Activated CD8-positive, alpha-beta memory T cell treated with anti-CD3 and anti-CD28 coated beads for 48 hours (primary cell): ENCODE data around the gene FBXO34.

ENCODE experiments used
- DNase-seq, 3 experiments: peaks; one replicate each; pipeline ENCODE4 v3.0.0-alpha.2; 2020; ENCODE audit warnings: low read depth in 2 of 3, low spot score in 2 of 3

Gene FBXO34

DNA sequence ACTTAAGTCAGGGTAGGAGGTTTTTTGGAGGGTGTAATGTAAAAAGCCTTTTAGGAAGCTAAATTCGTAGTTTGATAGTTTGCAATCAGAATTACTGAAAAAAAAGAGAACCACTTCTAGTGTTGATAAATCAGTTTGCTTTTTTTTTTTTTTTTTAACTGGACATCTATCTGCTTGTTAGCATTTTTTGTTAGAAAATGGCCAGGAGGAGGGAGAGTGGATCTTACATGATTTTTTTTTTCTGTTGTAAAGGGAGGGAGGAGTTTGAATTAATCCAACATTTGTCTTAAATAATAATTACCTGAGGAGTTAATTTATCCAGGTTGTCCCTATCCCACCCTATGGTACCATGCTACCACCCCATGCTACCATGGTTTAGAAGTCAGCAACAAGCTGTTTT, 1.2 kb downstream of the FBXO34 start:
- no peak for DNase-seq

DNA sequence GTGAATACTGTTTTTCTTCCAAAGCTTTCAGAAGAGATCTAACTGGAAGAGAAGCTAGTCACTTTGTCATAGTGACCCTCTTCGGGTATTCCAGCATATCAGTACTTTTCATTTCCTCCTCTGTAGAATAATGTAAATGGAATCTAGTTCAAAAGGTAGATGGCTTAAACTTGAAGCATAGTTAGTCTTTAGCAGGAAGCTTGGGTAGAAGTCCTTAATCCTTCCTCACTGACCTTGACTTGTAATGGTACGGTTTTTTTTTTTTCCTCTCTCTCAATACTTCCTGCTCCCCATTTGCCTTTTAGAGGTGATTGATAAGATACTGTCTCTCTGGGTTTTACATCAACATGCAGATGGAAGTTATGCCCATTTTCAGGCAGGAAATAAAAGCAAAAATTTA, 1.7 kb downstream of the FBXO34 start:
- no peak for DNase-seq

DNA sequence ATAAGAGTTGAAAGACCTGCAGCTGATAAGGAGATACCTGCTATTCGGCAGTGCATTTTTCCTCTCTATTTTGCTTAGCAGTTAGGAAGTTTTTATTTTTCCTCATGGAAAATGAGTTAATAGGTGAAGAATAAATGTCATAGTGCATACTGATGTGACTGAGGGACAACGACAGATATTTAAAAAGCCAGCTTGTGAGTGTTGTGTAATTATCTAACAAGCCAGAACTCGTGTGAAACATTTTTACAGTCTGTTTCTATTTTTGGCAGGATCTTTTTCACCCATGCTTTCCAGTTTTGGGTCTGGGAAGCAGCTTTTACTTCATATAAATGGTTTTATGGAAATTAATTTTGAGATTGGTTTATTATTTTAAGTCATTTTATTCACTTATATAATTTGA, 2.9 kb downstream of the FBXO34 start:
- no peak for DNase-seq

DNA sequence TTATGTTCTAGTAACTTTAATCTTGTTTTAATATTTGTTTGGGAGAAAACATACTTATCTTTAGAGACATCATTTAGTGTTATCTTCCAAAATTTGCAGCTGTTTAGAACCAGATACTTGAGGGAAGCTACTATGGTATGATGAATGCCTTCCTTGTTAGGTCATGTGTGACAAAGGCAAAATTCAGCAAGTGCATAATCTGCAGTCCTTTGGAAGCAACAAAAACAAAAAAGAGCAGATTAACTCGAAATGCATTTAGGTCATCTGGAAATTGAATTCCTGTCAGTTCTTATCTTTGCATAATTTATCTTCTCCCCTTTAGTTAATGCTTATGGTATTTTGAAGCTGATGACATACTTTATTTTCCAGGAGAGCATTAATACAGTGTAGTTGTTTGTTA, 3.5 kb downstream of the FBXO34 start:
- no peak for DNase-seq

DNA sequence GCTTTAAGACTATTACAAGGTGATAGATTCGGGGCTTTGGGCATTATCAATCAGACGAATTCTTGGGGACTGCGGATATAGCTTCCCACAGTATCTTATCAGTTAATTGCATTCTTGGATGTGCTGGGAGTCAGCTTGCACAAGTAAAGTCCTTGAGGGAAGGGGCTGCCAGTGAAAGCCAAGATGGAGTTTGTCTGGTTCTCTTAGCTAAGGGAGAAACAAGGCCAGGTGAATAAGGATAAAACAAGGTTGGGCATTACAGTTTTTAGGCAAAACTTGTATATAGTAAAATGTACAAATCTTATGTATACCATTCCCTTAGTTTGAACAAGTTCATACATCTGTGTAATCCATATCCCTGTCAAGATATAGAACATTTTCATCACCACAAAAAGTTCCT, 5.5 kb downstream of the FBXO34 start:
- no peak for DNase-seq

DNA sequence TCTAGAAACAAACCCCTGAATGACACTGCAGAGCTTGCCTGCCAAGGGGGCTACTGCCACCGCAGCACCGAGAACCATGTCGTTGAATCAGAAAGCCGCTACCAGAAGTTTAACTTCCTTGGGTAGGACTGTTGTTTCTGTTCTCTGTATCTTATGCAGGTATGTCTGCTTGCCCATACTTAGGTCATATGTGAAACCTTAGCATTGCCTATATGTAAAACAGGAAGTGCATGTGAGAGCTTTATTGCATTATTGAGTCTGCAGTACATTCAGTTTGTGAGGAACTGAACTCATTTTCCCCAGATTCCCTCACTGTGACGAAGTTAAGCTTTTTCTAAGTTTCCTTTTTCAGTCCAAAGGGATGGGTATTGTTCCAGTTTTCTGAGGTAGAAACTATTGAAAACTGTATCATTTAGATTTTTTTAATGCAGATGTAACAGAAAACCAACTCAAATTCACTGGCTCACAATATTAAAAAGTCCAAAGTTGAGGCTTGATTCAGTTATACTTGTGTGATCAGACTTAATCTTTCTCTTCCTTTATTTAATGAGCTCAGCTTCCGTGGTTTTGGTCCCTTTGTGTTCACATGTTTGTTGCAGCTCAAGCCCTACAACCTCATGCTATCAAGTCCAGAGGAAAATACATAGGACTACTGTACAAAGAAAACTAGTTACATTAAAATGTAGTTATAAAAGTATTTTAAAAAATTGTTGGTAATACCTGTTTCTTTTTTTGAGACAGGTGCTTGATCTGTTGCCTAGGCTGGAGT, 6.9 kb downstream of the FBXO34 start:
- no peak for DNase-seq

DNA sequence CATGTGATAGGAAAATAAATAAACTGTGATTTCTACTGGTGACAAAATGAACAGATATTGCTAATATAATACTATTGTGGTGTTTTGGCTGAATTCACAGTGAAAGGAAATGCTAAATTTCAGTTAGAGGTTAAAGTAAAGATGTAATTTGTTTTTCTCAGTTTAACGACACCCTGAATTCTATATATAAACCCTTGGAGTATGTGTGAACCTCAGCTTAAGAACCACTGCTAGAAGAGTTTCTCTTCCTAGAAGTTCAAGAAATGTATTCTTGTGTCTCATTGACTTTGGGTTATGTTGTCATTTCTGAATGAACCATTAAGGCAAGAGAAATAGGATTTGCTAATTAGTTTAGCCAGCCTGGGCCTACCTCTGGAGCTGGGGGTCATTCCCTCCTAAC, 8.2 kb downstream of the FBXO34 start:
- DNase-seq: no peak

DNA sequence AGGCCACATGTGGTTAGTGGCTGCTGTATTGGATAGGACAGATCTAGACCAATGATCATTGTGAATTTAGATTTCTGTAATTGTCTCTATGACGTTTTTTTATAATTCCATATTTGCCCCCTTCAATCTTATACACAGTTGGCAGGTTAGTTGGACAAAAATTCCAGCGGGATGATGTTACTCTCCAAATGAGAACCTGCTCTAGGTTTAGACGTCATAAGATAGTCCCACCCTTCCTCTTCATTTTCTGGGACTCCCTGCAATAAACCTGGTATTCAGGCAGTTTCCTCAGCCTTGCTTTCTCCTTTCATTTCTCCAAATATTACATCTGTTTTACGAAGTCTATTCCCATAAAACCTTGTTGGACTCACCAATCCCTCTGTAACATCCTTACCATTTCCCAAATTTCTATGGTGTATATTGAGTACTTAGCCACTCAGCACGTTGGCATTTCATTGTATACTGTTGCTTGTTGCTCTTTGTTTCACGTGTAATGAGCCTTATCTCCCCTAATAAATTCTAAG, 10.2 kb downstream of the FBXO34 start:
- DNase-seq: no peak

DNA sequence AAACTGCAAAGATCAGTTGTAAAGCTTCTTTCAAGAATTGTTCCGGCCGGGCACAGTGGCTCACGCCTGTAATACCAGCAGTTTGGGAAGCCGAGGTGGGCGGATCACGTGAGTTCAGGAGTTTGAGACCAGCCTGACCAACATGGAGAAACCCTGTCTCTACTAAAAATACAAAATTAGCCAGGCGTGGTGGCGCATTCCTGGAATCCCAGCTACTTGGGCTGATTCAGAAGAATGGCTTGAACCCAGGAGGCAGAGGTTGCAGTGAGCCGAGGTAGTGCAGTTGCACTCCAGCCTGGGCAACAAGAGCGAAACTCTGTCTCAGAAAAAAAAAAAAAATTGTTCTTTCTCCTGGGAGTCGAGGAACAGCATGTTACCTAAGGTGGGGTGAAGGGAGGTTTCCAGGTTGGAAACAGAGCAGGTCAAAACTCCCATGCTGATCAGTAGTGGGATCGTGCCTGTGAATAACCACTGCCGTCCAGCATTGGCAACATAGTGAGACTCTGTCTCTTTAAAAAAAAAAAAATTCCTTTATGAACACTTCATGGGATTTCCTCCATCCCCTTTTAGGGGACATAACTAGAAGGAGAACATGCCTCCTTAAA, 13.9 kb downstream of the FBXO34 start:
- DNase-seq: no peak

DNA sequence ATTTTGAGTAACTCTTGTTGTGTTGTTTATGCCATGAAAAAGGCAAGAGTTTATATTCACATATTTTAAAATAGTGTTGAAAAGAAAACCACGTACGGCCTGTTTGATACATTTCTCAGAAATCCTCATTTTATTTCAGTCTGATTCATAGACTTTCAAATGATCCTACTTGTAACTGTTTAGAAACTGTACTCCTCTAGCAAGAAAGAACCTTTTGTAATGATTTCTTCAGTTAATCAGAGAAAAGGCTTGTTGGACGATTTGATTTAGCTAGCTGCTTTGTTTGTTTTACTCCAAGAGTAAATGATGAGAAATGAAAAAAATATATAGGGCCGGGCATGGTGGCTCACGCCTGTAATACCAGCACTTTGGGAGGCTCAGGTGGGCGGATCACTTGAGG, 17.2 kb downstream of the FBXO34 start:
- no peak for DNase-seq

DNA sequence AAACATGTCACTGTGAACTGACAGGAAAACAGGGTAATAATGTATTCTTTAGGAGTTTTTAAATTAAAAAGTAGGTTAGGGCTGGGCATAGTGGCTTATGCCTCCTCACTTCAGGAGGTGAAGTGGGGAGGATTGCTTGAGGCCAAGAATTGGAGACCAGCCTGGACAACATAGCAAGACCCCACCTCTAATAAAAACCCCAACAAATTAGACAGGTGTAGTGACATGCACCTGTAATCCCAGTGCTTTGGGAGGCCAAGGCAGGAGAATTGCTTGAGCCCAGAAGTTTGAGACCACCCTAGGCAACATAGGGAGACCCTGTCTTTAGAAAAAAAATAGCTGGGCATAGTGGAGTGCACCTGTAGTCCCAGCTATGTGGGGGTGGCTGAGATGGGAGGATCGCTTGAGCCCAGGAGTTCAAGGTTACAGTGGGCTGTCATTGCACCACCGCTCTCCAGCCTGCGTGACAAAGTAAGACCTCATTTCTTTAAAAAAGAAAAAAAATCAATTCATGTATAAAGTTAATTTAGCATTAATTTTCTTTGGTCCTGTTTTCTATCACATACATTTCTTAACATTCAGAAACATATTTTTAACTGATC, 20.4 kb downstream of the FBXO34 start:
- no peak for DNase-seq

DNA sequence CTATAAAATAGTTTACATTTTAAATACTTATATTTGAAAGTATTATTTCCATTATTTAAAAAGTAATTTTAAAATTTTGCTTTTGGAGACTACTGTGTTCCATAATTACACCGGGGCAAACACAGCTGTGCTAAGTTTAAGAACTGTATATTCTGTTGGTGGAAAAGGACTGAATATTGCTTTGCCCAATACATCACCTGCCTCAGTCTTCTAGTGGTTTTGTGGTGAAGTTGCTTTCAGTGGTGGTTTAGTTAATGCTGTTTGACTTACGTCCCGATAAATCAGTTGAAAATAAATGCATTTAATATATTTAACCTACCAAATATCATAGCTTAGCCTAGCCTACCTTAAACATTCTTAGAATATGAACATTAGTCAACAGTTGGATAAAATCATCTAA, 23.4 kb downstream of the FBXO34 start:
- no peak for DNase-seq

DNA sequence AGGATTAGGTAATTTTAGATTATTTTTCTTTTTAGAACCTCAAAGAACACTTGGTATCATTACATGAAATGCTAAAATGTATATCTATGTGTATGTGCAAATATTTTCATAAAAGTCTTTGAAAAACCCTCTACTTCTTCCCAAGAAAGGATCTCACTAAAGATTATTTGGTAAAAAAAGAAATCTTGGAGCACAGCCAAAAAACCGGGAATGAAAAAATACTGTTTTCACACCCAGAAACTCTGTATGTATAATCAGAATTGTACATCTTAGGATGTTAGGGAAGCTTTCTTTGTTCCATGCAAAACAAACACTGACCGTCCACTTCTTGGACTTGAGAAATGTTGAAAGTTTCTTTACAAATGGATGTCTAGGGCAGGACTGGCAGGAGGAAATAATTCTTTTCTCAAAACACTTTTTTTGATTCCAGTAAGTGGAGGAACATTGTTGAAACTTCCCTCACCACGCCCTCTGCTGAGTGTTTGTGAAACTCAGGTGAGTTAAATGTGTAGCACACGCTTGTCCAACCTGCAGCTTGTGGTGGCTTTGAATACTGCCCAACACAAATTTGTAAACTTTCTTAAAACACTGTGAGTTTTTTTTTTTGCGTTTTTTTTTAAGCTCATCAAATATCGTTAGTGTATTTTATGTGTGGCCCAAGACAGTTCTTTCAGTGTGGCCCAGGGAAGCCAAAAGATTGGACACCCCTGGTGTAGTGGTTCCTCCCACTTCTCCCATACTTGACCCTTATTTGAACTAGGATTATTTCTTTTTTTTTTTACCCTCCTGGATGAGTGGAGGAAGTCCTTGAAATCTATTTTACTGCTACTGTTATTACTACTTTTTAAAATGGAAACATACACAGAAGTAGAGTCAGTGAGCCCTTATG, 26.6 kb downstream of the FBXO34 start:
- no peak for DNase-seq

DNA sequence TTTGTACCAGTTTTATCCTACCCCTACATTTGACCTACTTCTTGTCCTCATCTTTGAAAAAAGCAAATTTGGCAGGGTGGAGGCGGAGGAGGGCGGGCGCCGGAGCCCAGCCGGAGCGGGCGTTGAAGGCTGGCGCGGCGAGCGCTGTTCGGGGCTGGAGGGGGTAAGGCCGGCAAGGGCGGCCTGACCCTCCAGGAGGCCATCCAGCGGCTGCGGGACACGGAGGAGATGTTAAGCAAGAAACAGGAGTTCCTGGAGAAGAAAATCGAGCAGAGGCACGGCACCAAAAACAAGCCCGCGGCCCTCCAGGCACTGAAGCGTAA, 27.2 kb downstream of the FBXO34 start:
- DNase-seq: no peak

DNA sequence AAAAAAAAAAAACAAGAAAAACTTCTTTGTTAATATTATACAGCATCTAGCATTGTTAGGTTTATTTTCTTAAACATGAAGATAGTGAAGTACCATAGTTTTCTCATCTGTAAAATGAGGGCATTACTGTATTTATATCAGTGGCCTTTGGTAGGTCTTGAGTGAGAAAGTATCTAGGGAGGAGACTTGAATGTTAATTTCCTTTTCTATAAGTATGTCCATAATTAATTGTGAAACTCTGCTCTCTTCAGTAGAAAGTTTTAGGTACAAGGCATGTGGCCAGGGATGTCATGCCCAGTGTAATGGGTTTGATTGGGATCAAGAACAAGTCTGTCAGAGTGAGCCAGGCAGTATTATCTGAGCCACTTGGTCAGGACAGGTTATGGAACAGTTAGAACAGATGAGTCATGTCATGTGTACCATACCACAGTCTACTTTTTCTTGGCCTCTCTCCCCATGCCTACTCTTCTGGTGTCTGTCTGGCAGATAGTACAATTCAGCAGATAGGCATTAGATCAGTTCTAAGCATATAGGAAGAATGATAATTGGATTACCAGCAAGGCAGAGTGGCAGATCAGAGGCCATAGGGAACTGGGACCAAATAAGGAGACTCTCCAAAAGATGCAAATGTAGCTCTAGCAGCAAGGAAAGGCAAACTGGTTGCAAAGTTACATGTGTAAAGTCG, 30.4 kb downstream of the FBXO34 start:
- DNase-seq: no peak

DNA sequence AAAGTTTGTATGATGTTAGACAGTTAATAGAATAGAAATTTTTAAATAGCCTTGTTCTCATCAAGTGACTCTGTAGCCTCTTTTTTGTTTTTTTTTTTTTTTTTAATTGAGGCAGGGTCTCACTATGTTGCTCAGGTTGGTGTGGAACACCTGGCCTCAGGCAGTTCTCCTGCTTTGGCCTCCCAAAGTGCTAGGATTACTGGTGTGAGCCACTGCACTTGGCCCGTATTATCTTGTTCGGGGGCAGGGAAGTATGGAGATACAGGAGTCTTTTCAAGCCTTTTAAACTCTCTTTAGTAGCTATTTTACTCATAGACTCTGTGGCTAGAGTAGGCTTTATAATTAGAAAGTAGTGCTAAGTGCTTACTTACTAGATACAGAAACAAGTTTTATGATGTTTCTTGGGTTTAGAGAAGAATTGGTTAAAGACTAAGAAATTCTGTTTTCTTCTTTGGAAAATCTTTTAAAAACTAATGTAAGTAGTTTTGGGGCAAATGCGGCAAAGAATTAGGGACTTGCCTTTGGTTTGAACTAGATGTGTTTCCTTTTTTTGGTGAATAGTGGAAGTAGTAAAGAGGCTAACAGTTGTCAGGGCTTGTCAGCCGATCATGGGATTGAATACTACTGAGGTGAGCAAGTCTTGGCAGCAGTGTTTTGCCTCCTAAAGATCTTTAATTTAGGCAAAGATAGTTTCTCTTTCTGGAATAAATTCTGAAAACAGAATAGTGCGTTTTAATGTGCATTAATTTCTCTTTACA, 31.3 kb downstream of the FBXO34 start:
- no peak for DNase-seq

DNA sequence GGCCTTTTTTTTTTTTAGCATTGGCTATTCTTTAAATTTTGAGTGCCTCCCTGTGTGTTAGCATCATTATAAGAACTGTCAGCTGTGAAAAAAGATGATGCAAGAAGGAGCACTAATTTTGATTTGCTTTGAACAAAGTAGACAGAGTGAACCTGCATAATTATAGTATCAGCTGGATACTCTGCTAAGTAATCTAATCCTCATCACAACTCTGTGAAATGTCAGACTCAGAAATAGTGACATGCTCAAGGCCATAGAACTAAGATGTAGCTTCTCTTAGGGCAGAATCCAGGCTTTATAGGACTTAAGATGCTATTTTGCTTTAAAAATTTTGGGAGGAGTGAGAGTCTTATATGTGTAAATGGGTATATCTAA, 31.9 kb downstream of the FBXO34 start:
- DNase-seq: no peak

DNA sequence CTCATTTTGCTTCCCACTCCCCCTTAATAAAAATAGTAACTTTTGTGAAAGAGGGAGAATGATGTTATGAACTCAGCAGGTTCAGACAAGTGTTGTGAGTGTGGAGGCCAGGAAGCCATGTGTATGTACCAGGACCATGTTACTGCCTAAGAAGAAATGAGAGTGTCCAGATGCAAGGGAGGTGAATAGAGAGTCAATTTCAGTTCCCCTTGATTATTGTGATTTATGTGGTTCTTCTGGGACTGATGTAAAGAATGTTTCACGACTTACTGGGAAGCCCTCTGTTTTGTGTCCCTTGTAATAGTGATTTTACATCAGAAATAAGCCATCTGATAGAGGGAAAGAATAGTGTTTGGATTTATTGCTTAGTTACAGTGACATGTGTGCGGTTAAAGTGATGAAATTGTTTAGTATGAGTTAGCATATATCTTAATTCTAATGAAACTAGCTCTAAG, 32.5 kb downstream of the FBXO34 start:
- no peak for DNase-seq

DNA sequence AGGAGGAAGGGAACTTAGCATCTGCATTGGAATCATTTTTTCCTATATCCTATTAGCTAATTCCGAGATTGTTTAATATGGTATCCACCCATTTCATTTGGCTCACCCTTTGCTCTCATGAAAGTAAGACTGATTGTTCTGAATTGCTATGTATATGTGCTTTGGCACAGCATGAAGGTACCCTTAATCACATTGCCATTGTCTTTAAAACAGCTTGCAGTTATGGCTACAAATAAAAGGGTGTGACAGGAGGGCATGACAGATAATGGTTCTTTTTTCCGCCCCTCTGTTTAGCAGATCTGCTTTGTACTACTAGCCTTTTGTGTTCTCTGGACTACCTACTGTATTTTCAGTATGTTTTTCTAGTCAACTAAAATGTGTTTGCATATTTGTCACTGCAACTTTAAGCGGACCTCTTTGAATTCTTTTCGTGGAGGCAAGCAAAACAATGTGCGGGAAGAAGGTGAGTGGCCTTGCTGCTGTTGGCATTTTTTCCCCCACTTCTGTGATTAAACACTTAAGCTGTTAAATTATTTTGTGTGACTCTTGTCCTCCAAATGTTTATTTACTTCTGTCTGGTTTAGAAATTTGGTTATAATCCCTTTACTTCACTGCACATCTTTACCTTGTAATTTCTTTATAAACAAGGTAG, 35.8 kb downstream of the FBXO34 start:
- DNase-seq: no peak

DNA sequence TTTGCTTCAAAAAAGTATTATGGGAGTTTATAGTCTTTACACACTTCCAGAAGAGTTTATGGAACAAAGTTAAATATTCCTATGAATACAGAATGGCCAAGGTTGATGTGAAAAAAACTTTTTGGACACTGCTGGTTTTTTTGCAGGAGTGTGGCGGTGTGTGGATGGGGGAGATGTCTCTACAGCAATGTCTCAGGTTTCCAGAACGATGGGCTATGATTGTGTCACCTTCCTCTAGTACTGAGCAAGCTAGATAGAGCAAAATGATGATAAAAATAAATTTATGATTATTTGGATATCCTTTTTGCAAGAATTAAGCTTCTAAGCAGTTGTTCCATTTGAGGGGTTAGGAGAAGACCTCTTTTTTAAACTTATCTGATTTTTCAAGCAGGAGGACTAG, 37.9 kb downstream of the FBXO34 start:
- no peak for DNase-seq
